ENCODE data around the gene RALGAPA2. TPM values are rescaled to one million over a fixed set of nuclear protein-coding genes. Genes with fewer than 3 reads are reported as not detected.

RALGAPA2 gene
- total and polyA plus RNA-seq, 2 of the 13 experiments (the other 11 are each of a cell fraction or from before 2014, with no cell fraction given): 13.8 to 17.7 TPM

- TF ChIP-seq SNAI1 (CRISPR knock-in tag; IDR thresholded peaks at IDR 0.05; ENCODE audit: borderline replicate concordance): no peak
- no peak for TF ChIP-seq ATF3 (CRISPR knock-in tag; IDR thresholded peaks at IDR 0.05)
- TF ChIP-seq SCMH1 (CRISPR knock-in tag; IDR thresholded peaks at IDR 0.05; ENCODE audit: borderline replicate concordance): no peak
- no peak for TF ChIP-seq SMC3 (IDR thresholded peaks at IDR 0.05; ENCODE audit: low read length)
- no peak for TF ChIP-seq ZNF567 (CRISPR knock-in tag; IDR thresholded peaks at IDR 0.05; ENCODE audit: borderline replicate concordance)
- no peak for TF ChIP-seq ZNF891 (CRISPR knock-in tag; IDR thresholded peaks at IDR 0.05)
- no peak for TF ChIP-seq NR1H2 (CRISPR knock-in tag; IDR thresholded peaks at IDR 0.05; ENCODE audit: borderline replicate concordance, low read depth)
- TF ChIP-seq ZNF205 (CRISPR knock-in tag; IDR thresholded peaks at IDR 0.05): no peak
- peak; percentile 58 for TF ChIP-seq NRL (CRISPR knock-in tag; IDR thresholded peaks at IDR 0.05; ENCODE audit: borderline replicate concordance)
- TF ChIP-seq TEAD2 (CRISPR knock-in tag; IDR thresholded peaks at IDR 0.05): no peak
- TF ChIP-seq CENPBD1 (CRISPR knock-in tag; IDR thresholded peaks at IDR 0.05; ENCODE audit: borderline replicate concordance, low read depth): no peak
- TF ChIP-seq NAIF1 (CRISPR knock-in tag; IDR thresholded peaks at IDR 0.05; ENCODE audit: borderline replicate concordance): peak; percentile 12; the same call in 1 of the 2 replicates
- TF ChIP-seq ZNF780A (CRISPR knock-in tag; IDR thresholded peaks at IDR 0.05): no peak
- TF ChIP-seq MXD3 (CRISPR knock-in tag; IDR thresholded peaks at IDR 0.05): no peak; the same call in 1 of the 2 replicates
- no peak for TF ChIP-seq FOXP4 (CRISPR knock-in tag; IDR thresholded peaks at IDR 0.05)
- TF ChIP-seq ZMYM2 (CRISPR knock-in tag; IDR thresholded peaks at IDR 0.05): no peak
- TF ChIP-seq MIER2 (CRISPR knock-in tag; IDR thresholded peaks at IDR 0.05): no peak
- TF ChIP-seq ZSCAN25 (CRISPR knock-in tag; IDR thresholded peaks at IDR 0.05): peak; percentile 62; the same call in 1 of the 2 replicates
- TF ChIP-seq RBM39 (IDR thresholded peaks at IDR 0.05; ENCODE audit: low read depth, low read length, poor library complexity, severe bottlenecking): no peak
- no peak for TF ChIP-seq NFE2L2 (IDR thresholded peaks at IDR 0.05; ENCODE audit: low read length)
- TF ChIP-seq SMAD1 (CRISPR knock-in tag; IDR thresholded peaks at IDR 0.05; ENCODE audit: borderline replicate concordance, low read depth): no peak
- no peak for TF ChIP-seq MYC (CRISPR knock-in tag; IDR thresholded peaks at IDR 0.05; ENCODE audit: borderline replicate concordance)
- TF ChIP-seq ZNF138 (CRISPR knock-in tag; IDR thresholded peaks at IDR 0.05; ENCODE audit: low read depth): no peak
- TF ChIP-seq ZNF33B (CRISPR knock-in tag; IDR thresholded peaks at IDR 0.05): peak; percentile 73; the same call in 1 of the 2 replicates
- no peak for TF ChIP-seq ZNF550 (CRISPR knock-in tag; IDR thresholded peaks at IDR 0.05; ENCODE audit: borderline replicate concordance)
- TF ChIP-seq ZMAT3 (CRISPR knock-in tag; conservative IDR thresholded peaks at IDR 0.05): no peak
- 0 out of 2 replicates have a peak, but pooled peaks have one; percentile 43 for TF ChIP-seq ZNF468 (CRISPR knock-in tag; IDR thresholded peaks at IDR 0.05)
- TF ChIP-seq ZNF576 (CRISPR knock-in tag; IDR thresholded peaks at IDR 0.05): no peak
- TF ChIP-seq SKI (IDR thresholded peaks at IDR 0.05; ENCODE audit: partially characterized antibody): no peak
- TF ChIP-seq ZNF749 (CRISPR knock-in tag; IDR thresholded peaks at IDR 0.05; ENCODE audit: borderline replicate concordance): no peak
Measured at GRCh38 chr20:20712004-20712473, 405 bp downstream of the RALGAPA2 start (continued).

All from HepG2 (cell line).